ENCODE data around the gene NOSIP.

- TF ChIP-seq CTCF (IDR thresholded peaks at IDR 0.05), result peak in 1 of 12 donors; percentile 23
- peak; percentile 60 to 95 for TF ChIP-seq POLR2A (IDR thresholded peaks at IDR 0.05)
These were observed at the start of gene NOSIP for GRCh38 chr19:49580264-49581006.
